H1 (cell line): ENCODE data around the gene RNF13. TPM values are rescaled to one million over a fixed set of nuclear protein-coding genes. Genes with fewer than 3 reads are reported as not detected.

Source experiments
- BCL11A ChIP-seq, 2 experiments: IDR thresholded peaks; one replicate each; pipeline ENCODE4 v1.6.1; 2011; ENCODE audit warnings: low read depth in 2 of 2, low read length in 2 of 2, mild to moderate bottlenecking in 2 of 2
- EGR1 ChIP-seq: IDR thresholded peaks from 2 replicates; pipeline ENCODE4 v1.6.1; 2011; ENCODE audit warnings: low read depth, low read length, borderline replicate concordance
- GABPA ChIP-seq: IDR thresholded peaks from 2 replicates; pipeline ENCODE4 v1.6.1; 2011; ENCODE audit warnings: mild to moderate bottlenecking, low read length, moderate library complexity, borderline replicate concordance; ENCODE audit not compliant: insufficient read depth
- TBP ChIP-seq: IDR thresholded peaks from 2 replicates; pipeline ENCODE4 v1.6.1; 2011; ENCODE audit warnings: low read depth, low read length, improper control_type of control experiment
- YY1 ChIP-seq: IDR thresholded peaks from 2 replicates; pipeline ENCODE4 v1.6.1; 2011; ENCODE audit warnings: low read depth, mild to moderate bottlenecking, low read length
- polyA plus RNA-seq, 7 experiments: library from polyadenylated mRNA; depleted of rRNA in 3 of 7; stranded (reverse) in 5 of 7; unstranded in 2 of 7; fragments of >200 nt in 5 of 7; fragments of 200-250 nt in 2 of 7; gene quantifications; 1 replicate in 5 of 7; 2 replicates in 1 of 7; 4 replicates in 1 of 7; pipeline versions ENCODE4 v1.2.1 to v1.2.3, GENCODE V29; 2011 to 2013; ENCODE audit warnings: missing spikeins in 2 of 7, mixed read lengths in 2 of 7
- total RNA-seq: library from RNA; stranded (reverse); fragmentation: NEBNext Ultra II Directional; extraction: Animal tissue kit (Norgen Biotek cat#: 25700); gene quantifications from 2 replicates; pipeline ENCODE4 v1.2.1, GENCODE V29; 2021

RNF13 gene
- total and polyA plus RNA-seq, 2 of the 8 experiments (the other 6 are each of a cell fraction or from before 2014, with no cell fraction given): 19.4 to 35.4 TPM

DNA sequence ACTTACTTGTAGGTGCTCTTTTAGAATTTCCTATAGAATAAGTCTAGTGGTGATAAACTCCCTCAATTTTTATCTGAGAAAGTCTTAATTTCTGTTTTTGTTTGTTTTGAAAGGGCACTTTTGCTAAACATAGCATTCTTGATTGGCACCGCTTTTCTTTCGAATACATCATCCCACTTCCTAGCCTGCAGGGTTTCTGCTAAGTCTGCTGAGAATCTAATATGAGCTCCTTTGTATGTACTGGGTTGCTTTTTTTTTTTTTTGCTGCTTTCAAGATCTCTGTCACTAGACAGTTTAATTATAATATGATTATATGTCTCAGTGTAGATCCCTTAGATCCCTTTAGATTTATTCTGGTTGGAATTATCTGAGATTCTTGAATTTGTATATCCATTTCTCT, 136.2 kb downstream of the RNF13 start (continued):
- no peak for TF ChIP-seq TBP
- no peak for TF ChIP-seq EGR1
- no peak for TF ChIP-seq BCL11A (IDR thresholded peaks at IDR 0.05; ENCODE audit: low read depth in 2 of 2, low read length in 2 of 2)
- TF ChIP-seq YY1: no peak
- no peak for TF ChIP-seq GABPA
